ENCODE results near the gene NHEJ1. TPM values are rescaled to one million over a fixed set of nuclear protein-coding genes. Genes with fewer than 3 reads are reported as not detected.

The NHEJ1 gene
- total RNA-seq, 2 experiments from 2014 or later, result 12.7 to 14.3 TPM

DNA sequence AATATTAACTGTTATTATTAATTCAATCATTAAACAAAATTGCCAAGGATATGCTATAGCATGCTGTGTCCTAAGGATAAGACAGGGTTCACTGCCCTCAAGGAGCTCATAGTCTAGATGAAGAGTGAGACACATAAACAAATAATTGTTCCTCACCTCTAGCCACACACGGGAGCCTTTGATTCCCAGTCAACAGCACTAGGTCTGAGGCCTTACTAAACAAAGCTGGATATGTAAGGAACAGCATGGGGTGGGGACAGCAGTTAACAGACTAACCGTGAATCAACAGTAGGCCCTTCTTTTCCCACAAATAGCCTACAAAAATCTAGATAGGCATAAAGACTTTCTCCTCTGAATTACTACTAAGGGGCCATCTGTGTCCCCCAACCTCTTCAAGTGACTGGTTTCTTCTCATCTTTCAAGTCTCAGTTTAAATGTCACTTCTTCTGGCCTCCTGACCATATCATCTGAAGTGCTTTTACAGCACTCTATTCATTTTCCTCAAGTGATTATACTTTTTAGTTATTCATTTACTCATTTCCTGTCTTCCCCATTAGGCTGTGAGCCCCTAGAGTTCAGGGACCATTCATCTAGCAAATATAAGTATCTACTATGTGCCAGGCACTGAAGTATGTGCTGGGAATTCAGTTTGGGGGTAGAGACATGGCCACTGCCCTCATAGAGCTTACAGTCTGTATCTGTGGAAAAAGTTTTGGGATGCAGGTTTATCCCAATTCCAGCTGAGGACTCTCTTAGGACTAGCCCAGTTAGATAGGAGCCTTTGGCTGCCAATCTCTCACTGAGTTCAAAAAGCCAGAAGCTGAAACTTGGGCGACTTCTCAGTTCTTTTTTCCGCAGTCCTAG, 69.9 kb downstream of the NHEJ1 start:
- CTCF ChIA-PET (ENCODE audit: unreplicated experiment), result no interaction called here
- no peak overlapping the region for H3K27ac ChIP-seq (ENCODE audit: low read depth, low read length, poor library complexity, severe bottlenecking)
- H3K36me3 ChIP-seq (ENCODE audit: insufficient read depth, low read length), result no peaks in the 10 kb centered on the region
- no peaks in the 10 kb centered on the region for H3K9me3 ChIP-seq (ENCODE audit: low read length)
- H3K79me2 ChIP-seq (ENCODE audit: insufficient read depth, low read depth, low read length), result no peaks in the 10 kb centered on the region
- H4K20me1 ChIP-seq (ENCODE audit: insufficient read depth, low read length), result no peaks in the 10 kb centered on the region
- POLR2A ChIA-PET, result interaction anchor here (1.0 to 1.3 kb wide), 2 partner anchors 9 to 13 kb away, joined by 3 read pairs; no protein-coding TSS in a partner anchor
- no peak overlapping the region for H3K4me2 ChIP-seq (ENCODE audit: low read length)
- intact Hi-C loops (cut with micrococcal nuclease; ENCODE audit: unreplicated experiment), result no loop called here
- H2AFZ ChIP-seq (ENCODE audit: low read length), result no peak overlapping the region
- TF ChIP-seq EZH2phosphoT487 (IDR thresholded peaks at IDR 0.05; ENCODE audit: borderline replicate concordance, low read depth, low read length) (no peak), CTCF (conservative IDR thresholded peaks at IDR 0.05; ENCODE audit: low read length) (no peak)
- H3K4me3 ChIP-seq (ENCODE audit: low read depth, low read length, poor library complexity, severe bottlenecking), result no peak overlapping the region
- H3K9me2 ChIP-seq (ENCODE audit: insufficient read depth, low read length), result no peaks in the 10 kb centered on the region
- BruUV-seq (replicated peaks), result no TSS peak
- no peak for DNase-seq (ENCODE audit: low spot score)
- H3K4me1 ChIP-seq (ENCODE audit: insufficient read depth, low read length, poor library complexity, severe bottlenecking), result no peaks in the 10 kb centered on the region

DNA sequence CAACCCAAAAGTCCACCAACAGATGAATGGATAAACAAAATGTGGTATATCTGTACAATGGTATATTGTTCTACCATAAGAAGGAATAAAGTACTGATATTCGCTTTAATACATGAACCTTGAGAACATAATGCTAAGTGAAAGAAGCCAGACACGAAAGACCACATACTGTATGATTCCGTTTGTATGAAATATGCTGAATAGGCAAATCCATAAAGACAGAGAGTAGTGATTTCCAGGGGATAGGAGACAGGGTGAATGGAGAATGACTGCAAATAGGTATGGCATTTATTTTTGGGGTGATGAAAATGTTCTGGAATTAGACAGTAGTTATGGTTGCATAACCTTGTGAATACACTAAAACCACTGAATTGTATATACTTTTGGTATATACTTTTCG, 71.3 kb downstream of the NHEJ1 start:
- Histone ChIP-seq H3K27ac (ENCODE audit: low read depth, low read length, poor library complexity, severe bottlenecking) (no peak overlapping the region), H3K9me2 (ENCODE audit: insufficient read depth, low read length) (no peaks in the 10 kb centered on the region), H3K36me3 (ENCODE audit: insufficient read depth, low read length) (no peaks in the 10 kb centered on the region), H3K4me2 (ENCODE audit: low read length) (no peak overlapping the region), H3K79me2 (ENCODE audit: insufficient read depth, low read depth, low read length) (no peaks in the 10 kb centered on the region), H4K20me1 (ENCODE audit: insufficient read depth, low read length) (no peaks in the 10 kb centered on the region), H3K4me3 (ENCODE audit: low read depth, low read length, poor library complexity, severe bottlenecking) (no peak overlapping the region), H3K4me1 (ENCODE audit: insufficient read depth, low read length, poor library complexity, severe bottlenecking) (no peaks in the 10 kb centered on the region), H3K9me3 (ENCODE audit: low read length) (no peaks in the 10 kb centered on the region), H2AFZ (ENCODE audit: low read length) (no peak overlapping the region)
- BruUV-seq (replicated peaks), result no TSS peak
- intact Hi-C loops (cut with micrococcal nuclease; ENCODE audit: unreplicated experiment), result no loop called here
- TF ChIP-seq EZH2phosphoT487 (IDR thresholded peaks at IDR 0.05; ENCODE audit: borderline replicate concordance, low read depth, low read length) (no peak), CTCF (conservative IDR thresholded peaks at IDR 0.05; ENCODE audit: low read length) (no peak)
- ChIA-PET POLR2A (interaction anchor here (0.6 kb wide), 1 partner anchor 357 kb away, joined by 4 read pairs; no protein-coding TSS in a partner anchor), CTCF (ENCODE audit: unreplicated experiment) (no interaction called here)
- DNase-seq (ENCODE audit: low spot score), result no peak

GRCh38 chr2:219087848-219088247, 72.8 kb downstream of the NHEJ1 start:
- Histone ChIP-seq H3K9me2 (ENCODE audit: insufficient read depth, low read length) (no peaks in the 10 kb centered on the region), H3K4me1 (ENCODE audit: insufficient read depth, low read length, poor library complexity, severe bottlenecking) (no peaks in the 10 kb centered on the region), H3K27ac (ENCODE audit: low read depth, low read length, poor library complexity, severe bottlenecking) (no peak overlapping the region), H4K20me1 (ENCODE audit: insufficient read depth, low read length) (no peaks in the 10 kb centered on the region), H3K4me2 (ENCODE audit: low read length) (no peak overlapping the region), H3K79me2 (ENCODE audit: insufficient read depth, low read depth, low read length) (no peaks in the 10 kb centered on the region), H3K36me3 (ENCODE audit: insufficient read depth, low read length) (no peaks in the 10 kb centered on the region), H3K4me3 (ENCODE audit: low read depth, low read length, poor library complexity, severe bottlenecking) (no peak overlapping the region), H3K9me3 (ENCODE audit: low read length) (no peaks in the 10 kb centered on the region), H2AFZ (ENCODE audit: low read length) (no peak overlapping the region)
- BruUV-seq (replicated peaks), result no TSS peak
- no peak for DNase-seq (ENCODE audit: low spot score)
- ChIA-PET POLR2A (interaction anchor here (0.7 to 1.1 kb wide), 2 partner anchors 7 to 77 kb away, joined by 3 read pairs; no protein-coding TSS in a partner anchor), CTCF (ENCODE audit: unreplicated experiment) (no interaction called here)
- intact Hi-C loops (cut with micrococcal nuclease; ENCODE audit: unreplicated experiment), result no loop called here
- no peak for TF ChIP-seq EZH2phosphoT487 (IDR thresholded peaks at IDR 0.05; ENCODE audit: borderline replicate concordance, low read depth, low read length)
- no peak for TF ChIP-seq CTCF (conservative IDR thresholded peaks at IDR 0.05; ENCODE audit: low read length)
